SK-N-SH (cell line): Measurements from ENCODE around the gene LBX1. TPM values are rescaled to one million over a fixed set of nuclear protein-coding genes. Genes with fewer than 3 reads are reported as not detected.

Experiments
- CTCF ChIA-PET: fragments of 300-600, 350-600 bp; formaldehyde crosslinking; extraction: SDS; loops from one replicate; lab custom pipeline; 2021; lab: Yijun Ruan, JAX
- POLR2A ChIA-PET: fragments of 350-600 bp; sonication (Branson Sonifier 250); formaldehyde crosslinking; extraction: SDS; loops from one replicate; lab custom pipeline; 2020; ENCODE audit warnings: antibody characterized with exemption, inconsistent platforms; lab: Yijun Ruan, JAX
- DNase-seq: peaks from one replicate; pipeline ENCODE4 v3.0.0; 2012
- H2AFZ ChIP-seq: fragments of 200-600 bp; sonication (generic); 2 replicates; pipeline ENCODE4 v1.8.1; 2016; ENCODE audit warnings: antibody characterized with exemption, mild to moderate bottlenecking, low read depth
- H3F3A ChIP-seq: fragments of 200-600 bp; sonication (generic); replicated peaks from 2 replicates; pipeline ENCODE3; 2016; ENCODE audit warnings: antibody characterized with exemption, mild to moderate bottlenecking; ENCODE audit not compliant: insufficient read depth
- H3K27ac ChIP-seq, 2 experiments: fragments of 200-500 bp in 1 of 2; fragments of 200-600 bp in 1 of 2; sonication (Bioruptor generic) in 1 of 2; sonication (generic), shearing (Covaris generic) in 1 of 2; 2 replicates each; pipeline versions ENCODE4 v1.5.1 to v1.6.1; 2014 to 2016; ENCODE audit warnings: low read depth in 2 of 2, inconsistent platforms in 1 of 2, low read length in 1 of 2, mild to moderate bottlenecking in 1 of 2, mixed read lengths in 1 of 2
- H3K27me3 ChIP-seq: fragments of 200-600 bp; sonication (generic), shearing (Covaris generic); 2 replicates; pipeline ENCODE4 v1.6.1; 2016; ENCODE audit warnings: mixed run types; ENCODE audit not compliant: insufficient read depth
- H3K36me3 ChIP-seq, 2 experiments: fragments of 200-500 bp in 1 of 2; fragments of 200-600 bp in 1 of 2; sonication (Bioruptor generic) in 1 of 2; sonication (generic) in 1 of 2; replicated peaks in 1 of 2; 2 replicates each; pipeline versions ENCODE3 to v1.5.1; 2014 to 2016; ENCODE audit warnings: low read length in 1 of 2, mild to moderate bottlenecking in 1 of 2; ENCODE audit not compliant: insufficient read depth in 2 of 2, control insufficient read depth in 1 of 2
- H3K4me1 ChIP-seq, 2 experiments: fragments of 200-500 bp in 1 of 2; fragments of 200-600 bp in 1 of 2; sonication (Bioruptor generic) in 1 of 2; sonication (generic), shearing (Covaris generic) in 1 of 2; 2 replicates each; pipeline versions ENCODE4 v1.5.1 to v1.6.1; 2014 to 2016; ENCODE audit warnings: low read depth in 1 of 2, low read length in 1 of 2, mixed run types in 1 of 2; ENCODE audit not compliant: insufficient read depth in 2 of 2, control insufficient read depth in 1 of 2
- H3K4me2 ChIP-seq: fragments of 200-600 bp; sonication (generic), shearing (Covaris generic); 2 replicates; pipeline ENCODE4 v1.6.1; 2017; ENCODE audit warnings: mixed run types
- H3K4me3 ChIP-seq, 2 experiments: fragments of 200-500 bp in 1 of 2; fragments of 200-600 bp in 1 of 2; sonication (Bioruptor generic) in 1 of 2; sonication (generic), shearing (Covaris generic) in 1 of 2; 2 replicates each; pipeline versions ENCODE4 v1.5.1 to v1.8.1; 2014 to 2016; ENCODE audit warnings: low read depth in 2 of 2, inconsistent platforms in 1 of 2, low read length in 1 of 2, mild to moderate bottlenecking in 1 of 2, mixed read lengths in 1 of 2, moderate library complexity in 1 of 2
- H3K79me2 ChIP-seq: fragments of 200-600 bp; sonication (generic); 2 replicates; pipeline ENCODE4 v1.8.1; 2017; ENCODE audit warnings: mild to moderate bottlenecking; ENCODE audit not compliant: insufficient read depth
- H3K9ac ChIP-seq: fragments of 200-600 bp; sonication (generic); 2 replicates; pipeline ENCODE4 v1.6.1; 2017; ENCODE audit warnings: mixed run types
- H3K9me2 ChIP-seq: fragments of 200-600 bp; sonication (generic); 2 replicates; pipeline ENCODE4 v1.6.1; 2017; ENCODE audit warnings: mixed run types
- H3K9me3 ChIP-seq: fragments of 200-600 bp; sonication (generic); 2 replicates; pipeline ENCODE4 v1.6.1; 2017; ENCODE audit warnings: mixed run types, mild to moderate bottlenecking, moderate library complexity
- H4K20me1 ChIP-seq: fragments of 200-600 bp; sonication (generic); 2 replicates; pipeline ENCODE4 v1.6.1; 2017; ENCODE audit warnings: mild to moderate bottlenecking, mixed run types; ENCODE audit not compliant: insufficient read depth
- CHD2 ChIP-seq: fragments of 150-350 bp; IDR thresholded peaks from 2 replicates; pipeline ENCODE4 v1.6.1; 2018; ENCODE audit warnings: low read length; ENCODE audit not compliant: partially characterized antibody
- ELF1 ChIP-seq: IDR thresholded peaks from 2 replicates; pipeline ENCODE4 v1.4.0; 2012
- EP300 ChIP-seq, 2 experiments: IDR thresholded peaks; 2 replicates each; pipeline versions ENCODE4 v1.4.0 to v1.6.1; 2012; ENCODE audit warnings: borderline replicate concordance in 1 of 2, low read depth in 1 of 2, low read length in 1 of 2
- FOSL2 ChIP-seq: IDR thresholded peaks from 2 replicates; pipeline ENCODE4 v1.4.0; 2012; ENCODE audit warnings: low read depth, mild to moderate bottlenecking, moderate library complexity, borderline replicate concordance
- FOXM1 ChIP-seq: IDR thresholded peaks from 2 replicates; pipeline ENCODE4 v1.4.0; 2012; ENCODE audit warnings: low read depth, mild to moderate bottlenecking
- GABPA ChIP-seq: IDR thresholded peaks from 2 replicates; pipeline ENCODE4 v1.4.0; 2012; ENCODE audit warnings: low read depth, mild to moderate bottlenecking
- GATA2 ChIP-seq: sonication (generic); formaldehyde crosslinking; IDR thresholded peaks from 2 replicates; pipeline ENCODE4 v1.5.0; 2020; ENCODE audit warnings: mild to moderate bottlenecking, missing genetic modification reagents
- IRF3 ChIP-seq: fragments of 150-350 bp; IDR thresholded peaks from 2 replicates; pipeline ENCODE4 v1.6.1; 2016; ENCODE audit warnings: mild to moderate bottlenecking, low read depth, low read length
- JUND ChIP-seq: IDR thresholded peaks from 2 replicates; pipeline ENCODE4 v1.4.0; 2012
- MEF2A ChIP-seq: IDR thresholded peaks from 2 replicates; pipeline ENCODE4 v1.4.0; 2012; ENCODE audit warnings: low read depth, borderline replicate concordance
- MXI1 ChIP-seq: IDR thresholded peaks from 2 replicates; pipeline ENCODE4 v1.6.1; 2012; ENCODE audit warnings: mild to moderate bottlenecking, low read depth, low read length, improper control_type of control experiment
- NFIC ChIP-seq: IDR thresholded peaks from 2 replicates; pipeline ENCODE4 v1.4.0; 2012; ENCODE audit warnings: borderline replicate concordance
- POLR2AphosphoS5 ChIP-seq: IDR thresholded peaks from 2 replicates; pipeline ENCODE4 v1.6.1; 2012; ENCODE audit warnings: low read depth, low read length
- RAD21 ChIP-seq: IDR thresholded peaks from 2 replicates; pipeline ENCODE4 v1.6.1; 2012; ENCODE audit warnings: mild to moderate bottlenecking, low read length
- RCOR1 ChIP-seq: fragments of 150-350 bp; IDR thresholded peaks from 2 replicates; pipeline ENCODE4 v1.6.1; 2017; ENCODE audit warnings: antibody characterized with exemption, low read length
- REST ChIP-seq: IDR thresholded peaks from 2 replicates; pipeline ENCODE4 v1.6.1; 2012; ENCODE audit warnings: mild to moderate bottlenecking, low read depth, low read length, moderate library complexity
- TAF1 ChIP-seq: IDR thresholded peaks from 2 replicates; pipeline ENCODE4 v1.6.1; 2012; ENCODE audit warnings: low read depth, mild to moderate bottlenecking, low read length, moderate library complexity, borderline replicate concordance
- TEAD4 ChIP-seq: IDR thresholded peaks from 2 replicates; pipeline ENCODE4 v1.4.0; 2012; ENCODE audit warnings: mild to moderate bottlenecking, borderline replicate concordance; ENCODE audit not compliant: insufficient read depth
- USF2 ChIP-seq: fragments of 150-350 bp; IDR thresholded peaks from 2 replicates; pipeline ENCODE4 v1.6.1; 2017; ENCODE audit warnings: antibody characterized with exemption, low read length, low read depth, borderline replicate concordance
- WGBS: methylation state at CpG from one replicate; pipeline ENCODE4 v1.1.6; 2017; ENCODE audit warnings: low lambda C conversion rate; 5-methylcytosine and 5-hydroxymethylcytosine counted together
- polyA plus RNA-seq, 3 experiments: library from polyadenylated mRNA; depleted of rRNA; stranded (reverse); fragments of >200 nt; gene quantifications; 2 replicates each; pipeline ENCODE4 v1.2.3, GENCODE V29; 2012

The LBX1 gene
- polyA plus RNA-seq, 1 of the 3 experiments (the other 2 are of a cell fraction) = not detected

GRCh38 chr10:101267776-101268175 is 38.5 kb upstream of the LBX1 start (continued):
- no peak for TF ChIP-seq RAD21

GRCh38 chr10:101267290-101267680 is 38.0 kb upstream of the LBX1 start:
- H3K9ac ChIP-seq = no peak overlapping the region
- TF ChIP-seq USF2 (no peak), NFIC (no peak), TAF1 (no peak), POLR2AphosphoS5 (no peak), ELF1 (no peak), REST (no peak), FOSL2 (no peak), MEF2A (no peak), TEAD4 (no peak), FOXM1 (no peak), MXI1 (no peak), EP300 (IDR thresholded peaks at IDR 0.05; ENCODE audit: borderline replicate concordance in 1 of 2, low read depth in 1 of 2, low read length in 1 of 2) (no peak), IRF3 (no peak), JUND (no peak), CHD2 (no peak), GABPA (no peak), RCOR1 (no peak), GATA2 (CRISPR knock-in tag) (no peak)
- H3K79me2 ChIP-seq = no peaks in the 10 kb centered on the region
- DNase-seq = no peak
- H4K20me1 ChIP-seq = no peaks in the 10 kb centered on the region
- peaks cover 8% of the 10 kb centered on the region; the same call in 1 of the 2 replicates for H3K27me3 ChIP-seq
- H3K4me1 ChIP-seq = no peaks in the 10 kb centered on the region; a peak in 1 of 4 replicates
- H3F3A ChIP-seq = no peaks in the 10 kb centered on the region
- H3K27ac ChIP-seq = no peak overlapping the region
- no peaks in the 10 kb centered on the region for H3K9me2 ChIP-seq
- no peak overlapping the region for H2AFZ ChIP-seq
- H3K36me3 ChIP-seq = no peaks in the 10 kb centered on the region
- CTCF ChIA-PET = interaction anchor here (0.8 to 2.2 kb wide), 6 partner anchors 49 to 302 kb away, joined by 3 to 6 read pairs (median 4); no protein-coding TSS in a partner anchor
- no peak overlapping the region for H3K4me3 ChIP-seq
- WGBS = 78% methylated on average over 7 of the region's 7 CpGs
- no peak overlapping the region for H3K4me2 ChIP-seq
- POLR2A ChIA-PET = no interaction called here
- H3K9me3 ChIP-seq = no peaks in the 10 kb centered on the region
